ENCODE measurements around the gene DGCR8. TPM values are rescaled to one million over a fixed set of nuclear protein-coding genes. Genes with fewer than 3 reads are reported as not detected.

The DGCR8 gene
- total and polyA plus RNA-seq, 11 donors = 8.8 to 22.1 (median 13.0) TPM

- WGBS, 4 donors = 43 to 51% (median 49%) methylated on average over 2 to 16 of the region's 16 CpGs
- H3K36me3 ChIP-seq = peaks cover 0 to under 1% (median 0%) of the 10 kb centered on the region in 9 donors
- TF ChIP-seq CTCF (IDR thresholded peaks at IDR 0.05) = no peak
- no peak for TF ChIP-seq POLR2A (IDR thresholded peaks at IDR 0.05)
- no peaks in the 10 kb centered on the region for H3K27me3 ChIP-seq
- DNase-seq (no peak), ATAC-seq (no peak)
- H3K4me1 ChIP-seq = peaks cover 22 to 69% (median 56%) of the 10 kb centered on the region in 12 donors
- peak overlapping the region; percentile 76 to 100 (median 98) for H3K4me3 ChIP-seq
- H3K27ac ChIP-seq = peak overlapping the region in 9 of 12 donors; percentile 27 to 100 (median 74)
- no peaks in the 10 kb centered on the region for H3K9me3 ChIP-seq
- intact Hi-C loops (cut with DNase I) = loop anchor here in 1 of 10 donors (5.0 kb wide), 1 partner anchor 115 kb away; the partner anchor contains the start of gene ARVCF
These were observed 52.7 kb downstream of the DGCR8 start for GRCh38 chr22:20132686-20133246.

- no peak for ATAC-seq
- Histone ChIP-seq H3K4me1 (peaks cover 22 to 82% (median 64%) of the 10 kb centered on the region in 12 donors), H3K9me3 (no peaks in the 10 kb centered on the region), H3K36me3 (no peaks in the 10 kb centered on the region), H3K27me3 (no peaks in the 10 kb centered on the region), H3K4me3 (peak overlapping the region in 1 of 12 donors; percentile 100), H3K27ac (peak overlapping the region in 1 of 12 donors; percentile 26)
- intact Hi-C loops (cut with DNase I) = loop anchor here in 1 of 10 donors (5.0 kb wide), 1 partner anchor 117 kb away; the partner anchor contains the start of gene ARVCF
- DNase-seq = no peak
- 64 to 78% (median 71%) methylated on average over 2 to 12 of the region's 12 CpGs for WGBS, 4 donors
- no peak for TF ChIP-seq CTCF (IDR thresholded peaks at IDR 0.05)
- TF ChIP-seq POLR2A (IDR thresholded peaks at IDR 0.05) = no peak
These were observed 54.0 kb downstream of the DGCR8 start for GRCh38 chr22:20133930-20134549.

- H3K27ac ChIP-seq = peak overlapping the region in 7 of 12 donors; percentile 29 to 63 (median 51)
- DNase-seq (no peak), ATAC-seq (no peak)
- 37 to 58% (median 51%) methylated on average over 3 to 4 of the region's 4 CpGs for WGBS, 4 donors
- TF ChIP-seq CTCF (IDR thresholded peaks at IDR 0.05) (no peak), POLR2A (IDR thresholded peaks at IDR 0.05) (no peak)
- peaks cover 0 to 9% (median 2%) of the 10 kb centered on the region in 9 donors for H3K36me3 ChIP-seq
- H3K9me3 ChIP-seq = no peaks in the 10 kb centered on the region
- no peak overlapping the region for H3K4me3 ChIP-seq
- intact Hi-C loops (cut with DNase I) = no loop called here
- no peaks in the 10 kb centered on the region for H3K27me3 ChIP-seq
- peaks cover 22 to 78% (median 63%) of the 10 kb centered on the region in 12 donors for H3K4me1 ChIP-seq
These were observed 55.2 kb downstream of the DGCR8 start for GRCh38 chr22:20135265-20135664.

GRCh38 chr22:20135806-20136602, 56.0 kb downstream of the DGCR8 start:
- Histone ChIP-seq H3K4me3 (no peak overlapping the region), H3K27me3 (no peaks in the 10 kb centered on the region), H3K36me3 (peaks cover 0 to 14% (median 5%) of the 10 kb centered on the region in 9 donors), H3K4me1 (peaks cover 22 to 71% (median 62%) of the 10 kb centered on the region in 12 donors), H3K27ac (peak overlapping the region in 9 of 12 donors; percentile 9 to 63 (median 51)), H3K9me3 (no peaks in the 10 kb centered on the region)
- ATAC-seq (no peak), DNase-seq (no peak)
- TF ChIP-seq CTCF (IDR thresholded peaks at IDR 0.05) = no peak
- TF ChIP-seq POLR2A (IDR thresholded peaks at IDR 0.05) = no peak
- intact Hi-C loops (cut with DNase I) = no loop called here
- WGBS, 4 donors = 65 to 79% (median 70%) methylated on average over 20 to 25 of the region's 25 CpGs
